NCI-H1417 treated with DMSO at 0.1 percent for 48 hours (cell line): Measurements from ENCODE around the gene TCF7L2.

Experiments used
- DNase-seq: peaks from one replicate; lab custom pipeline; 2025; lab: John Stamatoyannopoulos, UW

TCF7L2 gene

GRCh38 chr10:112999102-112999501 is 49.1 kb downstream of the TCF7L2 start:
- DNase-seq: no peak

DNA sequence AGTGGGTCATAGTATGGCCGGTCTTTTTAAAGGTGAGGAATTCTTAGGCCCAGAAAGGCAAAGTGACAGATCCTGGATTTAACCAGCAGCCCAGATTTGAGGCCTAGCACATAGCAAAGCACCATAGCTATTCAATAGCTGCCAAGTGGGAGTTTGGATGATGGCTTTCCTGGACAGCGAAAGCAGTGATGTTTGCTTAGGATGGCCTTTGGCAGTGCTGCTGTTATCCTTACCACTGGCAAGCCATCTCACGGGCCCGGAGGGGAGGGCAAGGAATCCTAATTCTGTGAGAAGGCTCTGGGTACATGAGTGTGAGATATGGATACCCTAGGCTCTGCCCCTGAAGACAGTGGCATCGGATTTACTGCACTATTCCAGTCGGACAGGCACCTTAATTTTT is 50.4 kb downstream of the TCF7L2 start:
- no peak for DNase-seq

DNA sequence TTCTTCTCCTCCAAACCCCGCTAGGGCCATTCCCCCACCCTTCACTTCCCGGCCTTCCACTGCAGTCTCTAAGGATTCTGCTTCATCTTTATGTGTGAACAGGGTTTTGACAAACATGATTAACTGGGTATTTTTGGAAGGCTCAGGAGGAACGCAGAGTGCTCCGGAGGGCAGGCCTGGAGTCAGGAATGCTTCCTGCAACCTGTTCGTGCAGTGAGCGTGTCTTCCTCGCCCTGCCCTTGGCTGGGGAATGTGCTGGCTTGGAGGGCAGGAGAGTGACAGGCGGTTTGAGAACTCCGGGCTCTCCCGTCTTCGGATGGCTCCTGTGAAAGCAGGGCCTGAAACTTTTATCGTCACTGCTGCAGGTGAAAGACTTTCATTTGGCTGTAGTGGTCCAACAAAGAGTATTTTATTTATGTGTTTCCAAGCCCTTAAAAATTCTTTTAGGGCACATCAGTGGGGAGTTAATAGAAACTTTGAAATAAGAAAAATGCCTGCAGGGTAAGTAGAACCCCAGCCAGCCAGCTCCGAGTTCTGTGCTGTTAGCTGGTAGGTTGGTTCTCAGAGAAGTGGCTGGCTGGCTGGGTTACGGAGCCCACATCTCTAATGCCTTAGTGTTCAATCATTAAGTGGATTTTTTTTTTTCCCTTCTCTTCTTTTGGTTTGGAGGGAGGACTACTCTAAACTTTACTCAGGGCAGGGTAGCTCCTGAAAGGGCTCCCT is 51.0 kb downstream of the TCF7L2 start:
- no peak for DNase-seq

GRCh38 chr10:113001599-113002448 is 51.8 kb downstream of the TCF7L2 start:
- DNase-seq: no peak

DNA sequence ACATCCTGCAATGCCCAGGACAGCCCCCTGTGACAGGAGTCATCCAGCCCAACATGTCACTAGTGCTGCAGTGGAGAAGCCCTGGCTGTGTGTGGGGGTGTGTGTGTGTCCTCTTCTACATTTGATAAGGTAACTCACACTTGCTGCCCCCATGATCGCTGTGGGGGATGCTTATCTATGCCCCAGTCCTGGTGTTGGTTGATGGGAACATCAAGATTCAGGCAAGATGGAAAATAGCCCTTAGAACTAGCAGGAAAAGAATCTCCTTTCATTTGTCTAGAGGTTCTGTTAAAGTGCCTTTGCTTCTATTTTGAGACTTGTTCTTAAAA is 52.4 kb downstream of the TCF7L2 start:
- no peak for DNase-seq

GRCh38 chr10:113003052-113003451 is 53.0 kb downstream of the TCF7L2 start:
- DNase-seq: no peak

- no peak for DNase-seq
Observed at GRCh38 chr10:113004069-113004618, 54.1 kb downstream of the TCF7L2 start.

- DNase-seq: no peak
Observed at GRCh38 chr10:113005380-113005779, 55.3 kb downstream of the TCF7L2 start.

DNA sequence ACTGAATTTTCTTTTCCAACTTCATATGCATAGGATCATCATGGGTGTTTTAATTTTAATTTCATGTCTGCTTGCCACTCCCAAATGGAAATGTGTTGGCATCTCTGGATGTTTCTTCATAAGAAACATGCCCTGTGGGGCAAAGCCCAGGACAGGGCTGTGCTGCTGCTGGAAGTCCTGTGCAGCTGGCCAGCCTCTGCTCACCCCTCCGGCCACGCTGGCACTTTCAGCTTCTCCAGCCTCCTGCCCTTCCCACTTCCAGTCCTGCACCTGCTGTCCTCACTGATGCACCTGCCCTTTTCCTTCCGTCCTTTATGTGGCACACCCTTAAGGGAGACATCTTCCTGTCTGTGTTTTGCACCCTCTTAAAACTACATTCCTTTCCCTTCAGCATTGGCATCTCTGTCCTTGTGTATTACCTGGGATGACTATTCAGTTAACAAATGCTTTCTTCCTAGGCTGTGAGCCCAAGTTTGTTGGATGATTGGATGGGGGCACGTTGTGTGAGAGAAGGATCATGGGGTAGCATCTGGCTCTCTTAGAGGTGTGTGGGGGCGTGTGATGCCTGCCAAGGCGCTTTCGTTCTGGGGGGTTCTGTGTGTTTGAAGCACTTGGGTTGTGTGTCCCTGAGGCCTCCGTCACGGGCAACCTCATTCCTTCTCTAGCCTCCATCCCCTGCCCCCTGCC is 56.8 kb downstream of the TCF7L2 start:
- DNase-seq: no peak

- DNase-seq: no peak
Observed at GRCh38 chr10:113007343-113007771, 57.3 kb downstream of the TCF7L2 start.

DNA sequence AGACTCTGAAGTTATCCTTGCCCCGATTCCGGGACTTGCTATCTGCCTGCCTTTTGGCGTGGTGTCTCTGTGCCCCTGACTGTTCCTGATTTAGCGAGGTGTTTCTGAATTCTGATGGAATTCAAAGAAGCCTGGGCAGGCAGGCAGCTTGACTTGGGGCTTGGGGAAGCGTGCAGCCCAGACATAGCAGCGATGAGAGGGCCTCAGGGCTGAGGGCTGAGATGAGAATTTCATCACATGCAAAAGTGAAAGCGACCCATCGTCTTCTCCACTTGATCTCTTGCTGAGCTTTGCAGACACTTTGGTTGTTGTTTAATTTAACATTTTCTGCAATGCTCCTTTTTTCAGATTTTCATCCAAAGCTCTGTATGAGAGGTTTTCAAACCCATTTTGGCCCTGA is 57.8 kb downstream of the TCF7L2 start:
- no peak for DNase-seq

- DNase-seq: no peak
Observed at GRCh38 chr10:113011592-113012374, 61.7 kb downstream of the TCF7L2 start.

GRCh38 chr10:113015201-113015600 is 65.2 kb downstream of the TCF7L2 start:
- peak; percentile 59 for DNase-seq

DNA sequence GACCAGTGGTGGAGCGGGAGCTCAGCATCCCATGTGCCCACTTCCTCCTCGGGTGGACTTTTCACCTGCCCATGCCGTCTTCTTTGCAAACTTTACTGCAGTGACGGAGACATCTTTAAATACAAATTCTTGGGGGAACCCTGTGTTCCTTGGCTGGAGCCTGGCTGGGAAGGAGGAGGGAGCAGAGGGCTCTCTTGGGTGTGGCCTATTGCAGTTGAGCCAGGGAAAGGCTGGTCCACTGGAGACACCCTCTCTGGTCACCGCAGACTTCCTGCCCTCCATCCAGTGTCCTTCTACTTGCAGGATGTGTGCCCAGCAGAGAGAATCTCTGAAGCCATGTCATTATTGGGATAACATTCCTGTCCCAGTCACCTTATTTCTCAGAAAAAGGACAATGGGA is 67.3 kb downstream of the TCF7L2 start:
- no peak for DNase-seq

DNA sequence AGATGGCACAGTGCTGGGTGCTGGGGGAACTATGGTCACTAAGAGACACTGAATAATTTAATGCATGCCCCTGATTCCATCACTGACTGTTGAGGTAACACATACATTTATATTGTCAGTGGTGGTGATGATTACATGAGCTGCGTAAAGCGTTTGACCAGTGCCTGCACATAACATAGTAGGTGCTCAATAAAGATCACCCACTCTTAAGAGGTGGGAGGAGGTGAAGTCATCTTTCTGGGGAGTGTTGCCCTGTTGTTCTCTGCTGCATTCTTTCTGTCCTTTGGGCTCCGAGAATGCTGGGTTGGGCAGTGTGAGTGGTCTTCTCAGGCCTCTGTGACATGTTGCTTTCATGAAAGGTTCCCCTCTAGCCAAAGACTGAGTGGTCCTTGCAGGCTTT is 68.0 kb downstream of the TCF7L2 start:
- DNase-seq: no peak

GRCh38 chr10:113019096-113019495 is 69.0 kb downstream of the TCF7L2 start:
- DNase-seq: no peak

DNA sequence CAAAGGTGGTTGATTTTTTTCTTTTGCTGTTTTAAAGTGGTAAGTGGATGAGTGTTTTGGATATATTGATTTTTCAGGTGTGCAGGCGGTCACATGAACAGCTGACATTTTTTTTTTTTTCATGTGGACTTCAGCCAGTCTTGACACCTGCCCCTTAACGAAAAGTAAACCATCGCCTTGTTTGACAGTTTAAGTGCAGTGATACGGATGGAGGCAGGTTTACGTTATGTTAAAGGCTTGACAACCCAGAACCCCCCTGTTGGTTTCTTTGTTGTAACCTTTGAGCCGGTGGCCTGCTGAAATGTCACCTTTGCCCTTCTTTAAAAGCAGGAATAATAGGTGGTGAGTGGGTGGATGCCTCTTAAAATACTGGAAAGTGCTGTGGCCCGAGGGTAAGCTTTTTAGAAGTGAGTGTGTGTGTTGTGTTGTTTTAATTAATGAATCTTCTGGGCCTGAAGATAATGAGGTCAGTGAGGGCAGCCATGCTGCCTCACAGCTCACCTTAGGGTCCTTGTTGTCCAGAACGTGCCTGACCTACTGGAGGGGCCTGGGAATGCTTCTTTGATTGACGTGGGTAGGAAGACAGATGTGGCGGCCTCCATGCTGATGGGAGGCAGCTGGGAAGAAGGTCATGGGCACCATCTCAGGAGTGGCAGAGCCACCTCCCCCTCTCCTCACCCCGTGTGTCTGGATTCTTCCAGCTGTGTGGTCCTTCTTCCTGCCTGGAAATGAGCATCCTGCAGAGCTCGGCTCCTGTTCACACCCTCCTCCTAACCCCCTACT is 69.8 kb downstream of the TCF7L2 start:
- no peak for DNase-seq

GRCh38 chr10:113020475-113020753 is 70.4 kb downstream of the TCF7L2 start:
- DNase-seq: no peak

GRCh38 chr10:113020838-113021237 is 70.8 kb downstream of the TCF7L2 start:
- no peak for DNase-seq

GRCh38 chr10:113021268-113022040 is 71.4 kb downstream of the TCF7L2 start:
- DNase-seq: no peak
